Measurements from ENCODE around the gene CTNNBIP1. TPM values are rescaled to one million over a fixed set of nuclear protein-coding genes. Genes with fewer than 3 reads are reported as not detected.

The CTNNBIP1 gene
- polyA plus RNA-seq, 3 donors, result 26.2 to 26.8 (median 26.3) TPM

DNA sequence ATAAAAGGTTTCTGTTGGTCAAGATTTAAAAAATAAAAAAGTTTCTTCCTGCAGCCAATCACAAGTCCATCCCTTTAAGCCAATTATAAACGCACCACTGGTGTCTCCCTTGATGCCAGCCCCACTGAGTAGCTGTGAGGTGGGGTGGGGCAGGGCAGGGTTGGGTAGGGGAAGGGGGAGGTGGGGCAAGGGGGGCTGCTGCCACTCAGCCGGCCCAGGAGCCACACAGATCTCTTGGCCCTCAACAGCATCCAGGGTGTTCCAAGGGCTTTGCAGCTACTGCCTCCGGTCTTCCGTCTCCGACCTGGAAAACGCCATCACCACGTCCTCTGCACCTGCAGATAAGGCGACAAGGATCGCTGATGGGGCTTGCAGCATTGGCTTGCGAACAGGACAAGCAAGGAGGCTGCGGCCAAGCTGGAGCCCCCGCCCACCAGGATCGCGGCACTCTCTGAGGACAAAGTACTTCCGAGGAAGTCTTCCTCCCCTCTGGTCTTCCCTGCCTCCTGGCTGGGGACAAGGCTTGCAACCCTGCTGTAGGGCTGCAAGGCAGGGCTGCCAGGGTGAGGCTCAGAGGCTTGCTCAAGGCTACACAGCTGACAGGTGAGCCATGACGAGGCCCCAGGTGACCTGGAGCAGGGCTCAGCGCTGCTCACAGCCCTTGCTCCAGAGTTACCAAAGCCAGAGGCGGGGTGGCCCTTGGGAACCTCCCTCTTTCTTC is 59.5 kb downstream of the CTNNBIP1 start:
- peak overlapping the region; percentile 49 to 71 for H3K4me3 Mint-ChIP-seq
- no peak for DNase-seq
- H2AFZ ChIP-seq (ENCODE audit: insufficient read depth, low read depth, low read length, poor library complexity, severe bottlenecking), result no peak overlapping the region
- peaks cover 15 to 28% of the 10 kb centered on the region in 2 donors for H3K4me1 ChIP-seq (ENCODE audit: control insufficient read depth in 1 of 2, insufficient read depth in 2 of 2, low read length in 2 of 2)
- no peak overlapping the region for H3K4me3 ChIP-seq (replicated peaks in 1 of 3; ENCODE audit: low read depth in 2 of 3, low read length in 3 of 3)
- peaks cover 17% of the 10 kb centered on the region for H4K20me1 ChIP-seq (ENCODE audit: insufficient read depth, low read length)
- TF ChIP-seq, protein P1, sequence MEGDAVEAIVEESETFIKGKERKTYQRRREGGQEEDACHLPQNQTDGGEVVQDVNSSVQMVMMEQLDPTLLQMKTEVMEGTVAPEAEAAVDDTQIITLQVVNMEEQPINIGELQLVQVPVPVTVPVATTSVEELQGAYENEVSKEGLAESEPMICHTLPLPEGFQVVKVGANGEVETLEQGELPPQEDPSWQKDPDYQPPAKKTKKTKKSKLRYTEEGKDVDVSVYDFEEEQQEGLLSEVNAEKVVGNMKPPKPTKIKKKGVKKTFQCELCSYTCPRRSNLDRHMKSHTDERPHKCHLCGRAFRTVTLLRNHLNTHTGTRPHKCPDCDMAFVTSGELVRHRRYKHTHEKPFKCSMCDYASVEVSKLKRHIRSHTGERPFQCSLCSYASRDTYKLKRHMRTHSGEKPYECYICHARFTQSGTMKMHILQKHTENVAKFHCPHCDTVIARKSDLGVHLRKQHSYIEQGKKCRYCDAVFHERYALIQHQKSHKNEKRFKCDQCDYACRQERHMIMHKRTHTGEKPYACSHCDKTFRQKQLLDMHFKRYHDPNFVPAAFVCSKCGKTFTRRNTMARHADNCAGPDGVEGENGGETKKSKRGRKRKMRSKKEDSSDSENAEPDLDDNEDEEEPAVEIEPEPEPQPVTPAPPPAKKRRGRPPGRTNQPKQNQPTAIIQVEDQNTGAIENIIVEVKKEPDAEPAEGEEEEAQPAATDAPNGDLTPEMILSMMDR (IDR thresholded peaks at IDR 0.05), result no peak
- 5% methylated on average over 17 of the region's 18 CpGs for WGBS (ENCODE audit: insufficient coverage)
- no peaks in the 10 kb centered on the region for H3K79me2 ChIP-seq (ENCODE audit: insufficient read depth, low read length)
- H3K9ac ChIP-seq (ENCODE audit: insufficient read depth, low read length, poor library complexity, severe bottlenecking), result no peak overlapping the region
- no peak overlapping the region for H3K27ac ChIP-seq (ENCODE audit: low read depth in 1 of 2, low read length in 2 of 2)
- peaks cover 6 to 8% of the 10 kb centered on the region in 2 donors for H3K9me3 ChIP-seq (replicated peaks in 1 of 2; ENCODE audit: control insufficient read depth in 1 of 2, insufficient read depth in 1 of 2, low read length in 2 of 2)
- intact Hi-C loops (cut with micrococcal nuclease), result no loop called here
- H3K36me3 Mint-ChIP-seq, result peaks cover 28 to 45% of the 10 kb centered on the region in 2 donors
- no peak overlapping the region for H3K4me2 ChIP-seq (replicated peaks; ENCODE audit: extremely low read depth, low read length, poor library complexity, severe bottlenecking)
- H3K4me1 Mint-ChIP-seq, result peaks cover 45% of the 10 kb centered on the region
- no peak overlapping the region for H3K27ac Mint-ChIP-seq
- peaks cover 1 to 8% (median 6%) of the 10 kb centered on the region in 7 donors for H3K9me3 Mint-ChIP-seq
- H3K27me3 ChIP-seq (ENCODE audit: control insufficient read depth in 2 of 2, insufficient read depth in 2 of 2, low read length in 2 of 2), result peaks cover 0 to 6% of the 10 kb centered on the region in 2 donors
- peaks cover 2 to 40% of the 10 kb centered on the region in 2 donors for H3K36me3 ChIP-seq (replicated peaks in 1 of 2; ENCODE audit: control insufficient read depth in 1 of 2, insufficient read depth in 2 of 2, low read length in 2 of 2)
- peaks cover 3 to 18% (median 12%) of the 10 kb centered on the region in 3 donors for H3K27me3 Mint-ChIP-seq (ENCODE audit: low read depth in 3 of 3)

DNA sequence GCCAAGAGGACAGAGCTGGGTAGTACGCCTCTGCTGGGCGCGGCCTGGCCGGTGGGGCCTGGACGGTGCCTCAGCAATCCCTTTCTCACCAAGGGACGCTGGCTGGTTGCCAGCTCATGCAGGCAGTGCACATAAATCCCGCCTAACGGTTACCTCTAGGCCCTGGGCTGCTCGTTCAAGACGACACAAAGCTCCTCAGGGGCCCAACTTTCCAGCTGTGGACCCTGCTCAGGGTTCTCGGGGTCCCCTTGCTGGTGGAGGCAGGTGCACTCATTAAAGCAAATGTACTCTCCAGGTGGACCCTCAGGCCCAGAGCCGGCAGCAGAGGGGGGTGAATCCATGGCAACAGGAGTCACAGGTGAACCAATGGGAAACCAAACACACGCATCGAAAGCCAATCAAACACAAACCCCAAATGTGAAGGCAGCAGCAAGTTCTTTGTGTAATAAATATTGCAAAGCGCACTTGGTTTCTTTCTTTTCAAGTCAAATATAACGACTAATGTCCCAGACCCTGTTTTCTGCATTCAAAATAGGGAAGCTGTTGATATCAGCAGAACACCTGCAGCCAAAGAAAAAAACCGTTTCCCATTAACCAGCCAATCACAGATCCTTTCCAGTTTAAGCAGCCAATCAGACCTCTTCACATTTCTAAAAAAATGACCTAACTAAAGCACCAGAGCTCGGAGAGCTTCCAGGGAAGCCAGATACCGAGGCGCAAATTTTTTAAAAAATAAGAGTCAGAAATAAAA is 60.2 kb downstream of the CTNNBIP1 start:
- no peak overlapping the region for H2AFZ ChIP-seq (ENCODE audit: insufficient read depth, low read depth, low read length, poor library complexity, severe bottlenecking)
- H3K36me3 Mint-ChIP-seq, result peaks cover 28 to 45% of the 10 kb centered on the region in 2 donors

More for the DNA sequence above, 60.2 kb downstream of the CTNNBIP1 start:
- Mint-ChIP-seq H3K27ac (no peak overlapping the region), H3K4me3 (peak overlapping the region in 1 of 2 donors; percentile 47), H3K9me3 (peaks cover 1 to 8% (median 6%) of the 10 kb centered on the region in 7 donors), H3K27me3 (ENCODE audit: low read depth in 3 of 3) (peaks cover 3 to 18% (median 12%) of the 10 kb centered on the region in 3 donors), H3K4me1 (peaks cover 40% of the 10 kb centered on the region)
- Histone ChIP-seq H3K4me1 (ENCODE audit: control insufficient read depth in 1 of 2, insufficient read depth in 2 of 2, low read length in 2 of 2) (peaks cover 11 to 24% of the 10 kb centered on the region in 2 donors), H3K36me3 (replicated peaks in 1 of 2; ENCODE audit: control insufficient read depth in 1 of 2, insufficient read depth in 2 of 2, low read length in 2 of 2) (peaks cover 2 to 40% of the 10 kb centered on the region in 2 donors), H4K20me1 (ENCODE audit: insufficient read depth, low read length) (peaks cover 17% of the 10 kb centered on the region), H3K79me2 (ENCODE audit: insufficient read depth, low read length) (no peaks in the 10 kb centered on the region), H3K4me2 (replicated peaks; ENCODE audit: extremely low read depth, low read length, poor library complexity, severe bottlenecking) (no peak overlapping the region), H3K27me3 (ENCODE audit: control insufficient read depth in 2 of 2, insufficient read depth in 2 of 2, low read length in 2 of 2) (peaks cover 0 to 6% of the 10 kb centered on the region in 2 donors), H3K9me3 (replicated peaks in 1 of 2; ENCODE audit: control insufficient read depth in 1 of 2, insufficient read depth in 1 of 2, low read length in 2 of 2) (peaks cover 6 to 8% of the 10 kb centered on the region in 2 donors), H3K9ac (ENCODE audit: insufficient read depth, low read length, poor library complexity, severe bottlenecking) (no peak overlapping the region), H3K4me3 (replicated peaks in 1 of 3; ENCODE audit: low read depth in 2 of 3, low read length in 3 of 3) (no peak overlapping the region), H3K27ac (ENCODE audit: low read depth in 1 of 2, low read length in 2 of 2) (no peak overlapping the region)
- WGBS (ENCODE audit: insufficient coverage), result 36% methylated on average over 12 of the region's 20 CpGs
- intact Hi-C loops (cut with micrococcal nuclease), result no loop called here
- TF ChIP-seq, protein P1 (IDR thresholded peaks at IDR 0.05), result no peak
- no peak for DNase-seq

All from CD14-positive monocyte (primary cell).